Measurements from ENCODE around the gene ZNF506. TPM values are rescaled to one million over a fixed set of nuclear protein-coding genes. Genes with fewer than 3 reads are reported as not detected.
A peak's percentile ranks its signal among the peaks of the same experiment; 100 is the strongest.

The ZNF506 gene
- total RNA-seq, 1 experiment from 2014 or later, result 3.0 TPM

DNA sequence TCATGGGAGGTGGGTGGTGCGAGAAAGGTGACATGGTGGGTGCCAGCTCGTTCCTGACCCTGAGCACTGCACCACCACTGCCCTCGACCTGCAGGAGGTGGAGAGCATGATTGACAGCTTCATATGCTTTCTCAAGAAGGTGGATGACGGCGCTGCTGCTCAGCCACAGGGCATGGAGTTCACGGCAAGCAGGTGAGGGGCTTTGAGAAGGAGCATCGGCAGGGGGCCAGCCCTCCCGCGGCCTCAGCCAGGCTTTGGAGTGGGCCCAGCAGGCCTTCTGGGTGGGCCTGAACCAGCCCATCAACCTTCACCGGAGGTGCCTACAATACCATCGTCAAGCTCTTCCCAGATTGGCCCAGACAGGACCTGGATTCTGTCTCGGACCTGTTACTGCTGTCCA lies 69.7 kb downstream of the ZNF506 start:
- H2BK15ac ChIP-seq (ENCODE audit: low read depth, low read length), result no peak overlapping the region

More for the DNA sequence above, 69.7 kb downstream of the ZNF506 start:
- no peak overlapping the region for H3K4me2 ChIP-seq (ENCODE audit: insufficient read depth, insufficient read length, low read length)
- no peak overlapping the region for H3K27ac ChIP-seq (ENCODE audit: insufficient read length, low read depth, low read length)
- H4K5ac ChIP-seq (ENCODE audit: insufficient read length, low read depth, low read length), result no peak overlapping the region
- H2BK120ac ChIP-seq (ENCODE audit: low read depth, low read length, poor library complexity, severe bottlenecking), result no peak overlapping the region
- Mint-ChIP-seq H3K27ac (no peak overlapping the region), H3K4me3 (peak overlapping the region in 1 of 2 experiments; percentile 48; a peak in 1 of 5 replicates), H3K36me3 (ENCODE audit: insufficient read depth in 1 of 3, low read depth in 3 of 3) (peaks cover 0 to 4% (median 2%) of the 10 kb centered on the region in 3 experiments; a peak in 3 of 7 replicates), H3K4me1 (no peaks in the 10 kb centered on the region), H3K9me3 (peaks cover 32 to 50% of the 10 kb centered on the region in 2 experiments), H3K27me3 (ENCODE audit: low read depth) (peaks cover 4% of the 10 kb centered on the region; the same call in 1 of the 2 replicates)
- no peaks in the 10 kb centered on the region for H3K79me2 ChIP-seq (ENCODE audit: insufficient read depth, low read length)
- no peak overlapping the region for H2BK5ac ChIP-seq (ENCODE audit: insufficient read length, low read length)
- no peaks in the 10 kb centered on the region for H3K9me3 ChIP-seq (ENCODE audit: control insufficient read depth, low read depth, low read length)
- H3K4me1 ChIP-seq (ENCODE audit: insufficient read depth, low read length), result no peaks in the 10 kb centered on the region
- H4K91ac ChIP-seq (ENCODE audit: insufficient read length, low read depth, low read length), result no peak overlapping the region
- H4K20me1 ChIP-seq (ENCODE audit: control insufficient read depth, insufficient read depth, insufficient read length), result peaks cover 2% of the 10 kb centered on the region
- no peak overlapping the region for H2AFZ ChIP-seq (ENCODE audit: low read length)
- no peak overlapping the region for H3K4ac ChIP-seq (ENCODE audit: low read depth, low read length)
- H3K18ac ChIP-seq (ENCODE audit: insufficient read length, low read depth, low read length), result no peak overlapping the region
- H3K56ac ChIP-seq (ENCODE audit: insufficient read length, low read depth, low read length), result no peak overlapping the region
- no peak for TF ChIP-seq CTCF (conservative IDR thresholded peaks at IDR 0.05)
- no peaks in the 10 kb centered on the region for H3K27me3 ChIP-seq (ENCODE audit: insufficient read depth, low read length)
- H3K14ac ChIP-seq (ENCODE audit: insufficient read depth, low read length), result no peak overlapping the region
- H3K9ac ChIP-seq (ENCODE audit: extremely low read depth, insufficient read length, low read length), result no peak overlapping the region
- H2BK20ac ChIP-seq (ENCODE audit: low read depth, low read length, poor library complexity, severe bottlenecking), result no peak overlapping the region
- no peak overlapping the region for H2BK12ac ChIP-seq (ENCODE audit: insufficient read length, low read depth, low read length)
- no peak overlapping the region for H3K23ac ChIP-seq (ENCODE audit: insufficient read length, low read depth, low read length)
- no peak overlapping the region for H3T11ph ChIP-seq (ENCODE audit: low read length)
- H3K79me1 ChIP-seq (ENCODE audit: insufficient read depth, low read depth, low read length, poor library complexity, severe bottlenecking), result no peaks in the 10 kb centered on the region
- no peaks in the 10 kb centered on the region for H3K23me2 ChIP-seq (ENCODE audit: insufficient read length, low read depth, low read length, poor library complexity, severe bottlenecking)
- no peak overlapping the region for H2AK5ac ChIP-seq (ENCODE audit: insufficient read length, low read length)
- no peak overlapping the region for H4K8ac ChIP-seq (replicated peaks; ENCODE audit: insufficient read length, low read depth, low read length)
- no CpG with 5 or more reads among the region's 12 CpGs for WGBS (ENCODE audit: extremely low coverage, insufficient read length, low lambda C conversion rate)
- no peak for DNase-seq
